HG02973 (cell line): ENCODE data around the gene TRIM24.
"Not testable (repeated sequence)": the region's sequence is repeated elsewhere in the genome, so short reads cannot be mapped to it uniquely, and the experiment has no call there.

Source experiments
- ATAC-seq: cut with Tn5 transposase; IDR thresholded peaks from one replicate; pipeline ENCODE4 v1.9.1; 2021; ENCODE audit warnings: moderate library complexity; ENCODE audit not compliant: unreplicated experiment

Gene TRIM24

DNA sequence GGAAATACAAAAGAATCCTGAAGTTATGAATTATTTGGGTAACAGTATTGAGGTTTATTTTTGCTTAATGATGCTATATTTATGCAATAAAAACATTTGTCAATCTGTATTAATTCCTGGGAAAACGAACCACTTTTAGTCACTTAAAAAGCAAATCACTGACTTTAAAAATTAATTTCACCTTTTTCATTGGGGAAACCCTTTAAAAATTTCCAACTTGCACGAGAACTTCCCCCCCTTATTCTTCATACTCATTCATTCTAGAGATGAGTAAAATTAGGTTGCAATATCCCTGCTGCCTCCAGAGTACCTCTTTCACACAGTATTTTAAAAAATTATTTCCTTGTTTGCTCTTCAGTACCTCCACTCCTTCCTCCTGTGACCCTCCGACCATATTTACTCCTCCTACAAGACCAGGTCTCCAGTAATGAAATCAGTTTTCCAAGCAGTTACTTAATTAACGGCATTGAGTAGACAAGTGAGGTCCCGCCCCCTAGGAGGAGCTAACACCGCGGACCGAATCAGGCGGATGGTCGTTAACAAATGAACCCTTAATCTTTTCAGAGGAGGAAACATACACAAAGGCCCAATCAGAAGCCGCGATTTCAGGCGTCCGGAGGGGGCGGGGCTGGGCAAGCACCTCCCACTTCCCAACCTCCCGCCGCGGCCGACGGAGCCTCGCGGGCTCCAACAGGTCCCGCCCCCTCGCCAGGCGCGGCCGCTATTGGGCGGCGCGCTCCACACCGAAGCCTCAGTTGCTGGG is 465 bp upstream of the TRIM24 start:
- ATAC-seq, result peak; percentile 78

GRCh38 chr7:138460649-138461607 is 869 bp downstream of the TRIM24 start:
- peak; percentile 35 for ATAC-seq

DNA sequence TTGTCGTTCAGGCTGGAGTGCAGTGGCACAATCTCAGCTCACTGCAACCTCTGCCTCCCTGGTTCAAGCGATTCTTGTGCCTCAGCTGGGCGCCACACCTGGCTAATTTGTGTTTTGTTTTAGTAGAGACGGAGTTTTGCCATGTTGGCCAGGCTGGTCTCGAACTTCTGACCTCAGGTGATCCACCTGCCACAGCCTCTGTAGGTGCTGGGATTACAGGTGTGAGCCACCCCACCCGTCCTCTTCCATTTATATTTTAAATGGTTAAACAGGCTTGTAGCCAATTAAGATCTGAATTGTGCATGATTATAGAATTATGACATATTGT is 3.2 kb downstream of the TRIM24 start:
- not testable (repeated sequence) for ATAC-seq

GRCh38 chr7:138465046-138465445 is 5.0 kb downstream of the TRIM24 start:
- ATAC-seq, result no peak

DNA sequence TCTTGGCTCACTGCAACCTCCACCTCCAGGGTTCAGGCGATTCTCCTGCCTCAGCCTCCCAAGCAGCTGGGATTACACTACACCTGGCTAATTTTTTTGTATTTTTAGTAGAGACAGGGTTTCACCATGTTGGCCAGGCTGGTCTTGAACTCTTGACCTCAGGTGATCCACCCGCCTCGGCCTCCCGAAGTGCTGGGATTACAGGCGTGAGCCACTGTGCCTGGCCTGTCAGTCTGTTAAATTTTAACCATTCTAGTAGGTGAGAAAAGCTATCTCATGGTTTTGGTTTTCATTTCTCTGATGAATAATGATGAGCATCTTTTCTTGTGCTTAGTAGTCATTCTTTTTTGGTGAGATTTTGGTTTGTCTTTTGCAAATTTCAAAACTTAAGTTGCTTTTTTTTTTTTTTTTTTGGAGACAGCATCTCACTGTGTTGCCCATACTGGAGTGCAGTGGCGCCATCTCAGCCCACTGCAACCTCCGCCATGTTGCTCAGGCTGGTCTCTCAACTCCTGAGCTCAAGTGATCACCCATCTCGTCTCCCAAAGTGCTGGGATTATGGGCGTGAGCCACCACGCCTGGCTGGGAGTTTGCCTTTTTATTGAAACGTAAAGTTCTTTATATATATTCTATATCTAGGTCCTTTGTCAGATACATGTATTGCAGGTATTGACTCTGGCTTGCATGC is 6.2 kb downstream of the TRIM24 start:
- ATAC-seq, result peak; percentile 76

GRCh38 chr7:138468244-138469123 is 8.4 kb downstream of the TRIM24 start:
- ATAC-seq, result no peak

- ATAC-seq, result no peak
Observed at GRCh38 chr7:138470391-138471157, 10.5 kb downstream of the TRIM24 start.

DNA sequence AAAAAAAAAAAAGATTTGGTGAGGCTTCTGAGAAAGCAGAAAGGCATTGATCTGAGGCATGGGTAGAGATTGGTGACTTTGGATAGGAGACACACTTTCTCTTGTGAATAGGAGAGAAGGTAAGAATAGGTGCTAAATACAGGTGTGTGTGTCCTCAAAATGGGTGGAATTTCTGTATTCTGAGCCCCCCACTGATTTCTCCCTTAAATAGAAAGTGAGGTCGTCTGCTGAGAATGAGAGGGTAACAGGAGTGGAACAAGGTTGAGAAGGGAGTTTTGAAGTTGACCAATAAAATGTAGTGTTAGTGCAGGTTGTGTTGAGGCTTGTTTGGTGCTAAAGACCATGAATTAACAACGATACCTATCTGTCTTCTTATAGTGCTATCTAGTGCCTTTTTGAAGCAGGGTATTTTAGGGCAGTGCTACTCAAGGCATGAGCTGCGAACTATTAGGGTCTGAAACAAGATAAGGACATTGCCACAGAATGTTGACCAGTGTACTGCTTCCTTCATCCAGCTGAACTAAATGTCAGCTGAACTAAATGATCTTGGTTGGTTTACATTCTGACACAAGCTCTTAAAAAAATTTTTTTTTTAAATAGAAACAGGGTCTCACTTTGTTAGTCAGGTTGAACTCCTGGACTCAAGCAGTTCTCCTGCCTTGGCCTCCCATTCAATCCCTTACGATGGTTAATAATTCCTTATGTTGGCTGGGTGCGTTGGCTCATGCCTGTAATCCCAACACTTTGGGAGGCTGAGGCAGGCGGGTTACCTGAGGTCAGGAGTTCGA is 12.4 kb downstream of the TRIM24 start:
- ATAC-seq, result no peak

DNA sequence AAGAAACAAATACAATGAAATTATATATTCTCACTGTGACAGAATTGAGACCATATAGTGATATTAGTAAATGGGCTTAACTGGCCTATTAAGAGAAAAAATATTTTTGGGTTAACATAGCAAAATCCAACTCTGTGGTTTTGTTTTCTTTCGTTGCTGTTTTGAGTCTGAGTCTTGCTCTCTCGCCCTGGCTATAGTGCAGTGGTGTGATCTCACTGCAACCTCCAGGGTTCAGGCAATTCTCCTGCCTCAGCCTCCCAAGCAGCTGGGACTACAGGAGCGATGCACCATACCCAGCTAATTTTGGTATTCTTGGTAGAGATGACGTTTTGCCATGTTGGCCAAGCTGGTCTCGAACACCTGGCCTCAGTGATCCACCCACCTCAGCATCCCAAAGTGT is 15.3 kb downstream of the TRIM24 start:
- ATAC-seq, result no peak

GRCh38 chr7:138477081-138477578 is 17.1 kb downstream of the TRIM24 start:
- no peak for ATAC-seq

DNA sequence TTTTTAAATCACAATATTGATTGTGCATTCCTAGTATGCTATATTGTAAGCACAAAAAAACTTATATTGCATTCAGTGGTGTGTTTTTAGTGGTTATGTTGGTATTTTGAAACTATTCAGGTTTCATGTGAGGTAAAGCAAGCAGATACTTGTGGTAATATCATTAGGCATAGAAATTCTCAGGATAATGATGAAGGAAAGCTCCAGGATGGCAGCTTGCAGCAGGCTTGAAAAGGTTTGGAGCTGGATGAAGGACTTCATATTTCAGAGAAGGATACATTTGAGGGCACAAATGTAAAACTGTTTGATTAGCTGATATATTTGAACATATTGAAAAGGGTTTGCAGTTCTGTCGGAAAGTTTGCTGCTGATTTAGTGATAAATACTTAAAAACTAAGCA is 17.5 kb downstream of the TRIM24 start:
- ATAC-seq, result no peak

DNA sequence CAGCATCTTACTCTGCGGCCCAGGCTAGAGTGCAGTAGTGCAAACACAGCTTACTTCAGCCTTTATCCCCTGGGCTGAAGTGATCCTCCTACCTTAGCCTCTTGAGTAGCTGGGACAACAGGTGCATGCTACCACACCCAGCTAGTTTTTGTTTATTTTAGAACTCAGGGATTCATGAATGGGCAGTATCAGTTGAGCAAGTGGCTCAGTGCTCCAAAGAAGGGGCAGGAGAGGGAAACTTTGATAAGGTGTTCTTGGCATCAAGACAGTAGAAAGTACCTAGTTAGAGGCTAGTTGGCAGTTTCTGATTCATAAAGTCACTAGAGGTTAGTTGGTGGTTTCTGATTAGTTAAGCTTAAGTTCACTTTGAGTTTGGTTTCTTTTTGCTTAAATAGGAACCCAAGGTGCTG is 18.4 kb downstream of the TRIM24 start:
- ATAC-seq, result peak; percentile 79

DNA sequence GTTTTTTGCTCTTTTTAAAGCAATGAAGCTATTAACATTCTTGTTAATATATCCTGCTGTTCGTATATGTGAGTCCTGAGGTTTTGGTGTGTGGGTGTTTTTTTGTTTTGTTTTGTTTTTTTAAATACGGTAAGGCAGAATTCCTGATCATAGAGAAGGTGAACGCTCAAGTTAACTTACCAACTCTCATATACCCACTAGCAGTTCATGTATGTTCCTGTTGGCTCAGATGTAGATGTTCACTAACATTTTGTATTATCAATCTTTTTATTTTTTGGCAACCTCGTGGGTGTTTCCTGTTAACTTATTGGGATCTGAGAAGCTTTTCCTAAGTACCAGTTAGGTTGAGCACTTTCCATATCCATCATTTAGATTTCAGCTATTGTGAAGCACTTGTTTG is 20.5 kb downstream of the TRIM24 start:
- ATAC-seq, result no peak

DNA sequence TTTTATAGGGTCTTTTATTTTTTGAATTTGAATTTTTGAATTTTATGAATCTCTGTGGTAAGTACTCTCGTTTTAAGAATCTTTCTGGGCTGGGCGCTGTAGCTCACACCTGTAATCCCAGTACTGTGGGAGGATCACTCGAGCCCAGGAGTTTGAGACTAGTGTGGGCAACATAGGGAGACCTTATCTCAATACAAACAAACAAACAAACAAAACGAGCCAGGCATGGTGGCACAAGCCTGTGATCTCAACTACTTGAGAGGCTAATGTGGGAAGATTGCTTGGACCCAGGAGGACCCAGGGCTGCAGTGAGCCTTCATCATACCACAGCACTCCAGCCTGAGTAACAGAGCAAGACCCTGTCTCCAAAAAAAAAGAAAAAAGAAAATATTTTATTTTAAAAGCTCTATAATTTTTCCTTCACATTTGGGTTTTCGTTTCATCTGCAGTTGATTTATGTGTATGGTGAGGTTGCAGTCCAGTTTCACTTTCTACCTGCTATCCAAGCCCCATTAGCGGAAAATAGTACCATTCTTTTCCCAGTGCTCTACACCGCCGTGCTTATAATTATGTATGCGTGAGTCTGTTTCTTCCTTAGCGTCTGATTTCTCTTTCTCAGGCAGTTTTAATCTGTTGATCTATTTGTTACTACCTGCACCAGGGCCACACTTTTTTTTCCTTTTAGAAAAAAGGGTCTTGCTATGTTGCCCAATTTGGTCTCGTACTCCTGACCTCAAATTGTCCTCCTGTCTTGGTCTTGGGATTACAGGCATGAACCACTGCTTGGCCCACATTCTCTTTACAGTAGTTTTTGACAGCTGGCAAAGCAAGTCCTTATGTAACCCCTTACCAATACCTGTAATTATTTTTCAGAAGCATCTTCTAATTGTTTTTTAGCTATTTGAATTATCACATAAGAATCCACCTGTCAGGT is 21.7 kb downstream of the TRIM24 start:
- no peak for ATAC-seq

DNA sequence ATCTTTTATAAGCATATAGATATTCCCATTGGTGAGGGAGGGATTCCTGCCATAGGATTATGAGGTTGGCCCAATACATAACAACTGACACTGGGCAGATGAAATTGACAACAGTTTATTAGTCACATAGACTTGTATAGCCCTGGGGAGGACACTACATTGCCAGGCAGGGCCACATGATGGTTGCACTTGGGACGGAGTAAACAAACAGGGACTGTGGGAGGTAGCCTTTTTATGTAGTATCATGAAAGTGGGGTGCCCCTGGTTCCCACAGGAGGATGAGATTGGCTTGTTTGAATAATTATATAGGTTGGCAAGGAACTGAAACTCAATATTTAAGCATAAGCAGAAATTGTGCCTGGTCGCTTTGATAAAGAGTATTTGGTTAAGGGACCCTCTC is 23.5 kb downstream of the TRIM24 start:
- ATAC-seq, result no peak

DNA sequence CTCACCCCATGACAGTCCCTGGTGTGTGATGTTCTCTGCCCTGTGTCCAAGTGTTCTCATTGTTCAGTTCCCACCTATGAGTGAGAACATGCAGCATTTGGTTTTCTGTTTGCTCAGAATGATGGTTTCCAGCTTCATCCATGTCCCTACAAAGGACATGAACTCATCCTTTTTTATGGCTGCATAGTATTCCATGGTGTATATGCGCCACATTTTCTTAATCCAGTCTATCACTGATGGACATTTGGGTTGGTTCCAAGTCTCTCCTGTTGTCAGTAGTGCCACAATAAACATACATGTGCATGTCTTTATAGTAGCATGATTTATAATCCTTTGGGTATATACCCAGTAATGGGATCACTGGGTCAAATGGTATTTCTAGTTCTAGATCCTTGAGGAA is 25.4 kb downstream of the TRIM24 start:
- ATAC-seq, result not testable (repeated sequence)

GRCh38 chr7:138489139-138489538 is 29.1 kb downstream of the TRIM24 start:
- not testable (repeated sequence) for ATAC-seq
